ENCODE measurements around the gene ORMDL3.

Gene ORMDL3

DNA sequence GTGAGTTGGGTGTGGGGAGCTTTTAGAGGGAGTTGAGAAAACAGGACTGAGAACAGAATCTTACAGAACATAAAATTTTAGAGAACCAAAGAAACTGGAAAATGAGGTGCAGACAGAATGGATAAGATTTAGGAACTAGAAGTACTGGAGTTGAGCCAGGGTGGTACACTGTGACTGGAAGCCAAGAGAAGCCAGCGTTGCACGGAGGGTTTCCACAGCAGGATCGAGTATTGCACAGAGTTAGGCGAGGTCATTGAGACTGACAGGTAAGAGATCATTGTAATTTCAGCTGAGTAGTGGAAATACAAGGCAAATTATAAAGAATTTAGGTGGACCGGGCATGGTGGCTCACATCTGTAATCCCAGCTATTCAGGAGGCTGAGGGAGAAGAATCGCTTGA, 42.0 kb upstream of the ORMDL3 start:
- TF ChIP-seq TCF4 (CRISPR knock-in tag; IDR thresholded peaks at IDR 0.05; ENCODE audit: borderline replicate concordance) (no peak), GLIS3 (CRISPR knock-in tag; IDR thresholded peaks at IDR 0.05) (no peak), ARNTL (CRISPR knock-in tag; IDR thresholded peaks at IDR 0.05; ENCODE audit: borderline replicate concordance, low read depth) (no peak), BACH2 (CRISPR knock-in tag; IDR thresholded peaks at IDR 0.05; ENCODE audit: borderline replicate concordance) (no peak), ISL1 (CRISPR knock-in tag; IDR thresholded peaks at IDR 0.05) (no peak), PPARA (CRISPR knock-in tag; IDR thresholded peaks at IDR 0.05; ENCODE audit: borderline replicate concordance) (no peak), TOX (CRISPR knock-in tag; IDR thresholded peaks at IDR 0.05; ENCODE audit: borderline replicate concordance) (no peak), ZFP30 (CRISPR knock-in tag; IDR thresholded peaks at IDR 0.05) (no peak), PATZ1 (CRISPR knock-in tag; IDR thresholded peaks at IDR 0.05; ENCODE audit: borderline replicate concordance) (no peak), CSRNP3 (CRISPR knock-in tag; IDR thresholded peaks at IDR 0.05) (no peak), RARB (CRISPR knock-in tag; IDR thresholded peaks at IDR 0.05) (no peak), ZNF70 (CRISPR knock-in tag; IDR thresholded peaks at IDR 0.05) (no peak), ZFP3 (CRISPR knock-in tag; IDR thresholded peaks at IDR 0.05) (no peak), ZNF8 (CRISPR knock-in tag; IDR thresholded peaks at IDR 0.05) (no peak), ESRRG (CRISPR knock-in tag; IDR thresholded peaks at IDR 0.05) (no peak)
- TF ChIP-seq, protein P1, sequence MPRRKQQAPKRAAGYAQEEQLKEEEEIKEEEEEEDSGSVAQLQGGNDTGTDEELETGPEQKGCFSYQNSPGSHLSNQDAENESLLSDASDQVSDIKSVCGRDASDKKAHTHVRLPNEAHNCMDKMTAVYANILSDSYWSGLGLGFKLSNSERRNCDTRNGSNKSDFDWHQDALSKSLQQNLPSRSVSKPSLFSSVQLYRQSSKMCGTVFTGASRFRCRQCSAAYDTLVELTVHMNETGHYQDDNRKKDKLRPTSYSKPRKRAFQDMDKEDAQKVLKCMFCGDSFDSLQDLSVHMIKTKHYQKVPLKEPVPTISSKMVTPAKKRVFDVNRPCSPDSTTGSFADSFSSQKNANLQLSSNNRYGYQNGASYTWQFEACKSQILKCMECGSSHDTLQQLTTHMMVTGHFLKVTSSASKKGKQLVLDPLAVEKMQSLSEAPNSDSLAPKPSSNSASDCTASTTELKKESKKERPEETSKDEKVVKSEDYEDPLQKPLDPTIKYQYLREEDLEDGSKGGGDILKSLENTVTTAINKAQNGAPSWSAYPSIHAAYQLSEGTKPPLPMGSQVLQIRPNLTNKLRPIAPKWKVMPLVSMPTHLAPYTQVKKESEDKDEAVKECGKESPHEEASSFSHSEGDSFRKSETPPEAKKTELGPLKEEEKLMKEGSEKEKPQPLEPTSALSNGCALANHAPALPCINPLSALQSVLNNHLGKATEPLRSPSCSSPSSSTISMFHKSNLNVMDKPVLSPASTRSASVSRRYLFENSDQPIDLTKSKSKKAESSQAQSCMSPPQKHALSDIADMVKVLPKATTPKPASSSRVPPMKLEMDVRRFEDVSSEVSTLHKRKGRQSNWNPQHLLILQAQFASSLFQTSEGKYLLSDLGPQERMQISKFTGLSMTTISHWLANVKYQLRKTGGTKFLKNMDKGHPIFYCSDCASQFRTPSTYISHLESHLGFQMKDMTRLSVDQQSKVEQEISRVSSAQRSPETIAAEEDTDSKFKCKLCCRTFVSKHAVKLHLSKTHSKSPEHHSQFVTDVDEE (CRISPR knock-in tag; IDR thresholded peaks at IDR 0.05) = no peak
- ATAC-seq = no peak

GRCh38 chr17:39968761-39969160, 41.4 kb upstream of the ORMDL3 start:
- no peak for ATAC-seq
- TF ChIP-seq PATZ1 (CRISPR knock-in tag; IDR thresholded peaks at IDR 0.05; ENCODE audit: borderline replicate concordance) (no peak), GLIS3 (CRISPR knock-in tag; IDR thresholded peaks at IDR 0.05) (no peak), ARNTL (CRISPR knock-in tag; IDR thresholded peaks at IDR 0.05; ENCODE audit: borderline replicate concordance, low read depth) (no peak), CSDC2 (CRISPR knock-in tag; IDR thresholded peaks at IDR 0.05) (no peak), ZNF565 (CRISPR knock-in tag; conservative IDR thresholded peaks at IDR 0.05; ENCODE audit: low read depth) (no peak), CSRNP3 (CRISPR knock-in tag; IDR thresholded peaks at IDR 0.05) (no peak), ISL1 (CRISPR knock-in tag; IDR thresholded peaks at IDR 0.05) (no peak), OSR1 (CRISPR knock-in tag; IDR thresholded peaks at IDR 0.05) (no peak), SNAI2 (CRISPR knock-in tag; IDR thresholded peaks at IDR 0.05) (no peak), RARB (CRISPR knock-in tag; IDR thresholded peaks at IDR 0.05) (no peak), ZC3H10 (CRISPR knock-in tag; IDR thresholded peaks at IDR 0.05) (no peak), ESRRG (CRISPR knock-in tag; IDR thresholded peaks at IDR 0.05) (no peak), ZNF70 (CRISPR knock-in tag; IDR thresholded peaks at IDR 0.05) (no peak)
- TF ChIP-seq, protein P2, sequence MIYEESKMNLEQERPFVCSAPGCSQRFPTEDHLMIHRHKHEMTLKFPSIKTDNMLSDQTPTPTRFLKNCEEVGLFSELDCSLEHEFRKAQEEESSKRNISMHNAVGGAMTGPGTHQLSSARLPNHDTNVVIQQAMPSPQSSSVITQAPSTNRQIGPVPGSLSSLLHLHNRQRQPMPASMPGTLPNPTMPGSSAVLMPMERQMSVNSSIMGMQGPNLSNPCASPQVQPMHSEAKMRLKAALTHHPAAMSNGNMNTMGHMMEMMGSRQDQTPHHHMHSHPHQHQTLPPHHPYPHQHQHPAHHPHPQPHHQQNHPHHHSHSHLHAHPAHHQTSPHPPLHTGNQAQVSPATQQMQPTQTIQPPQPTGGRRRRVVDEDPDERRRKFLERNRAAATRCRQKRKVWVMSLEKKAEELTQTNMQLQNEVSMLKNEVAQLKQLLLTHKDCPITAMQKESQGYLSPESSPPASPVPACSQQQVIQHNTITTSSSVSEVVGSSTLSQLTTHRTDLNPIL (CRISPR knock-in tag; IDR thresholded peaks at IDR 0.05; ENCODE audit: low read depth) = no peak
- TF ChIP-seq, protein P3, sequence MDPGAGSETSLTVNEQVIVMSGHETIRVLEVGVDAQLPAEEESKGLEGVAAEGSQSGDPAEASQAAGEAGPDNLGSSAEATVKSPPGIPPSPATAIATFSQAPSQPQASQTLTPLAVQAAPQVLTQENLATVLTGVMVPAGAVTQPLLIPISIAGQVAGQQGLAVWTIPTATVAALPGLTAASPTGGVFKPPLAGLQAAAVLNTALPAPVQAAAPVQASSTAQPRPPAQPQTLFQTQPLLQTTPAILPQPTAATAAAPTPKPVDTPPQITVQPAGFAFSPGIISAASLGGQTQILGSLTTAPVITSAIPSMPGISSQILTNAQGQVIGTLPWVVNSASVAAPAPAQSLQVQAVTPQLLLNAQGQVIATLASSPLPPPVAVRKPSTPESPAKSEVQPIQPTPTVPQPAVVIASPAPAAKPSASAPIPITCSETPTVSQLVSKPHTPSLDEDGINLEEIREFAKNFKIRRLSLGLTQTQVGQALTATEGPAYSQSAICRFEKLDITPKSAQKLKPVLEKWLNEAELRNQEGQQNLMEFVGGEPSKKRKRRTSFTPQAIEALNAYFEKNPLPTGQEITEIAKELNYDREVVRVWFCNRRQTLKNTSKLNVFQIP (CRISPR knock-in tag; IDR thresholded peaks at IDR 0.05; ENCODE audit: borderline replicate concordance, low read depth) = no peak
- TF ChIP-seq, protein P1 (CRISPR knock-in tag; IDR thresholded peaks at IDR 0.05) = no peak

Measured in SK-N-SH treated with all-trans-retinoic acid at 6 μM for 48 hours (cell line).